Glomerular visceral epithelial cell (primary cell): ENCODE data around the gene LMCD1.

Experiments
- DNase-seq: peaks from one replicate; pipeline ENCODE4 v3.0.0-alpha.2; 2016; ENCODE audit errors: extremely low spot score

The LMCD1 gene

DNA sequence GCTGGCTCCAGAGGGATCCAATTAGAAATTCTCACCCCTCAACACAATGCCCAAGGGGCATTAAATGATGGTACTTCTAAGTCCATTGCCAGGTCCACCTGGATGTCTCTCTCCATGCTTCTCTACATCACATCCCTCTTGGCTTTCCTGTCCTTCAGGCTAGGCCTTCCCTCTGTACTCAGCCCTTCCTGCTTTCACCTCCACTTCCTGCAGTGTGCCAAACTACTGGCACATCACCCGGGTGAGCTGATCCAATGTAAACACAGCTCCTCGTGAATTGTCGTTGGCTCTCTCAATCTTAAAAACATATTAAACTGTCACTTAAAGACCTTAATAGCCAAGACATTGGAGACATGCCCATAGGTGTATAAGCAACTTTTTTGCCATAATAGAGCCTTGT, 4.0 kb downstream of the LMCD1 start:
- DNase-seq: no peak

DNA sequence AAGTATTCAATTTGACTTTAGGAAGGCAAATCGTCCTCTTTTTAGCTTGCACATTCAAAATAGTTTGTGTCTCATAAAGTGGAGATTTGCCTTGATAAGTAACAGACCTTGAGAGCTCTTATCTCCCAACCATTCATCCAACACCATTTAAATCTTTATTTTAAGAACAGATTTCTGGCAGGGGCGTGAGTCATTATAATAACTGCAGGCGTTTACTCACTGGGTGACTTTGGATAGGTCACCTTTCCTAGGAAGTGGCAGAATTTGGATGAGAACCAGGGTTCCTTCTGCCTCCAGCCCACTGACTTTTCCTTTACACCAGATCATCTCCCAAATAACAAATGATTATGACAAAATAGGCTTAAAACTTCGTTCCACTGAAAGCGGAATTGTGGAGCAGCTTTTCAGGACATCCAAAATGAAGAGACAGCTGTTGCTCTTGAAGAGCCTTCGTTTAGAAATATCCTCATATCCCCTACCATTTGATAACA, 5.0 kb downstream of the LMCD1 start:
- DNase-seq: no peak

DNA sequence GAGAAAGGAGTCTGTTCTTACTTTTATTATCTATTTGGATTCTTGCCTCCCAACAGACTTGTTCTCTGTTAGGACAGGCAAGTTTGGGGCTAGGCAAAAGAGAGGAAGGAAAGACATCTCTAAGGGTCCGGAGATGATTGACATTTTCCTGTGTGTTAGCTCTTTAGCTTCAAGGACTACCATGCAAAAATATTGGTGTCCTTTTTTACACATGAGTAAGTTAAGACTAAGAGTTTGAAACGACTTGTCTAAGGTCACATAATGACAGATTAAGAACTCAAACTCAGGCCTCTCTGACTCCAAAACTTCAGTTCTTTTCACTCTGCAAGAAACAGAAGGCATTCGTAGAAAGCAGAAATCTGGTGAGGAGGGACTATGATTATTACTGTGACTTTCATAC, 5.9 kb downstream of the LMCD1 start:
- DNase-seq: no peak

DNA sequence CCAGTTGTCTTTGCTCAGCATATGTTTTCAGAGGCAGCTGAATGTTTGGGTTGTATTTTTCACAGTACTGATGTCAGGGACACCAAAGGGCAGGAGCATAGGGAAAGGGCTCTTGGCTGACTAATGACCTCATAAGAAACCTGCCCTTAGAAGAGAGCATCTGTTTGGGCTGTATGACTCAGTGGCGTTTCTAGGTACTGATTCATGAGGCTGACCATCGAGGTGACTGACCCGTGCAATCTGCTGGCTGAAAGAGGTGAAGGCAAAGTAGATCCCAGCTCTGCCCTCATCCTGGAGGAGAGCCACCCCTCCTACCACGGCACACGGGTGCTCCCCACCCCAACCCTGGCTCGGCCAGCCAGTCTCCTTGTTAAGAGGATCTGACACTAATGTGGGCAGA, 8.3 kb downstream of the LMCD1 start:
- DNase-seq: peak; percentile 95

DNA sequence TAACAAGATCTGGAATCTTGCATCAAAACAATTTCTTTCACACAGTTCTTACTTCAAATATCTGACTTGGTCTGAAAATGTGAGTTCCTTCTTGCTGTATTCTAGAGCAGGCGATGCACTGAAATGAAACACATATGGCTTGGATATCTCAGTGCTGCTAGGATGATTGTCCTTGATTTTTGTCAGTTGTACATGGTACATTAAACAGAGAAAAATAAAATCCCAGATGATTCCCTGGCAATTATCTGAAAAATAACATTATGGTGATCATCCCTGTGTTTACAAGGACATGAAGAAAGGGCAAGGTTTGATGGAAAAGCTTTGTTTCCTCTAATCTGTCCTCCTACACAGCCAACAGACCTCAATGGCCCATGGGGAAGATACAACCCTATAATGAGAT, 10.6 kb downstream of the LMCD1 start:
- no peak for DNase-seq

DNA sequence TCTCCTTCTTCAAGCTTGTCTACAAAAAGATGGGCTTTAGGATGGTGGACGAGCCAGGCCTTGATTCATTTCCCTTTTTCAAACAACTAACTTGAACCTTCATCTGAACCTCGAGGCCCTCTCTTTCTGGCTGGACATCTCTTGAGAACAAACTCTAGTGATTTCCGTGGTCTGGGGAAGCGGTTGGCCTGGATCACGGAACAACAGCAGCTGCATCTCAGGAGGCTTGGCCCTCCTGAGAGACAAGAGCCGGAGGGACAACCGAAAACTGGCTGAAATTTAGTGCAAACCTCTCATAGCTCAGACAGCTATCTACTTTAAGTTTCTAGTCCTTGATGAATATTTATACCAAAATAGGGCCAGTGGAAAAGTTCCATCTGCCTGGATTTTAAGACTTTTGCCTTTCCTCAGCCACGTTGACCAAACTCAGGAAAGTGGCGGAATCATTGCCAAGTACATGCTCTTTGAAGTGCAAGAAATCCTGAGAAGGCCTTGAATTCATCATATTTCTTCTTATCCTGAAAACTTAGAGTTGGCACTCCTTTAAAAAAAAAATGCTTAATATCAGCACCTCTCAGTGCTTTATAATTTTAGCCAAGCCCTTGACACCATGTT, 14.5 kb downstream of the LMCD1 start:
- no peak for DNase-seq

DNA sequence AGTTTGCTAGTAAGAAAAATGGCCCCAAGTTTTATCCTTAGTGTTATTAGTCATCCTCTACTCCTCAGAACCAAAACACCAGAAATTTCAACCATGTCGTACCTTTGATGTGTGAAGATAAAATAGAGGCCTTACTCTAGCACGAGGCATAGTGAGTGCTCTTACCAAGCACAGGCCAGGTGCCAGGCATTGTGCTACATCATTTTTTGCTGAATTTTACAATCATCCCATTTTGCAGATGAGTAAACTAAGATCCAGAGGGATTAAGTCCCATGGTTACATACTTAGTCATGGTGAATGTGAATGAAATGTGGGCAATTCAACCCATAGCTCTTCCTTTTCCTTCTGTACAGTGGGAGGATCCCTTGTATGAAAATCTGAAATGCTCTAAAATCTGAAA, 15.2 kb downstream of the LMCD1 start:
- no peak for DNase-seq

DNA sequence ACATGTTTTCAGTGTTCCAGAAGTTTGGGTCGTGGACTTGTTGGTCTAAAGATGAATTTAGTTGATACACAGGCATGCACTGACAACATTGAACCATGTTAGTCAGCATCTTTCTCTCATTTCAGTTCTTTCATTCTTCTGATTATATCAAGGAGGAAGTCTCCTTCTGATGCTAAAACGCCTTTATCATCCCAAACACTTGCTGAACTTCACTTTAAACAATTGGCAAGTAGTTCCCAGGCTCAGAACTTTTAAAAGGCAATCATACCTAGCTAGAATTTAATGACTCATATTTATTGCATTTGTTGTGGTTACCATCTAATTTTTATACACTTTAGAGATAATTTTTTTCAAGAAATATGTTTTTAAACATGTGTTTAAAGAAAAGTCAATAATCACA, 15.9 kb downstream of the LMCD1 start:
- no peak for DNase-seq

DNA sequence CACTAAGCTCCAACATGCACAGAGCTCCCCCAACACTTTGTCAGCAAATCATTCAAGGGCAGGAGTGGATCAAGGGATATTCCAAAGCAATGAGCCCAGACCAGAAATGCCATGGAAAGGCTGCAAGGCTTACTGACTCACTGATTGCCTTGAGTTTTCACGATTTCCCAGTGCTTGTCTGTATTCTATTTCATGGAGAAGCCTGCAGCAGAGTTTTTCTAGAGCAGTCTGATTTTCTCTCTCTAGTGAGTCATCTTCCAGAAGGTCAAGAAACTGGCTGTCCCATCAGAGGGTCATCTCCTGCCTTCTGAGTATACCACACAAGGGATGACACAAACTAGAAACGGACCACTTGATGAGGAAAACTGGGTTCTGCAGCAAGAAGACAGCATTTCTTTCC, 16.5 kb downstream of the LMCD1 start:
- no peak for DNase-seq

DNA sequence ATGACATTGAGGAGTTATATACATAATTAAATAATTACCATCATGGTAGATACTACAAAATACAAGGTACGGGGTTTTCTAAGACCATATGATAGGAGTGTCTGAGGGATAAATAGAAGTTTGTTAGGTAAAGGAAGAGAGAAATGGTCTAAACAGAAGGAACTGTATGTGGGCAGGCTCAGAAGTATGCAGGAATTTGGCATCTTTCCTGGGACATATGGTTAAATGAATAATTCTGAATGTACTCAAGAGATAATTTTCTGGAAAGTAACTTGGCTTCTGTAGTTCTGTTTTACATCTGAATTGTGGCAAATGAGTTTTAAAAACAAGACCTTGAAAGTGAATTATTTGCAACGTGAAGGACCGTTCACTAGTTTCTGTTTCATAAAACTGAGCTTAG, 17.5 kb downstream of the LMCD1 start:
- peak; percentile 57 for DNase-seq

DNA sequence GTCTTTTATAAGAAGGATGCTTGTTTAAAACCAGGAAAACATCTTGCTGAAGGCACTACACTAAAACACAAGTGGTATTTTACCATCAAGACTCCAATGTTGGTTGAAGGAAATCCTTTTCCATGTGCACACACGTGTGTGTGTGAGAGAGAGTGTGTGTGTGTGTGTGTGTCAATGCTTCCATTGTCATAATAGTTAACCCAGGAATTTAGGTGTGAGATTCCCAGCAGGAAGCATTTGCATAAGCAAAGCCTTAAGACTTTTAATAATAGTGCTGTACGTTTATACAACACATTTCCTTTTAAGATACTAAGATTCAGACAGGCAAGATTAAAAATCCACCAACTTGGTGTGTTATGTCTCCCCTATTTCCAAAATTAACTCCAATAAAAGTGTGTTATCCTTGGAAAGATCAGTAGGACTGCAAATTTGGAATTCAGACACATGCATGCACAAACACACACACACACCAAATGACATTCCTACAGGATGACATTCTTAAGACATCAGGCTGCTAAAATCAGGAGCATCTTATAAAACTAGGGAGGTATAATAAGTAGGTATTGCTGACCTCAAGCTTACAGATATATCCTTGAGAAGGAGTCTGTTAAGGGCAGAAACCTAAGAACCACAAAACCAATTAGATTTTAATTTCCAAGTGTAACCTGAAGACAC, 18.3 kb downstream of the LMCD1 start:
- DNase-seq: no peak

DNA sequence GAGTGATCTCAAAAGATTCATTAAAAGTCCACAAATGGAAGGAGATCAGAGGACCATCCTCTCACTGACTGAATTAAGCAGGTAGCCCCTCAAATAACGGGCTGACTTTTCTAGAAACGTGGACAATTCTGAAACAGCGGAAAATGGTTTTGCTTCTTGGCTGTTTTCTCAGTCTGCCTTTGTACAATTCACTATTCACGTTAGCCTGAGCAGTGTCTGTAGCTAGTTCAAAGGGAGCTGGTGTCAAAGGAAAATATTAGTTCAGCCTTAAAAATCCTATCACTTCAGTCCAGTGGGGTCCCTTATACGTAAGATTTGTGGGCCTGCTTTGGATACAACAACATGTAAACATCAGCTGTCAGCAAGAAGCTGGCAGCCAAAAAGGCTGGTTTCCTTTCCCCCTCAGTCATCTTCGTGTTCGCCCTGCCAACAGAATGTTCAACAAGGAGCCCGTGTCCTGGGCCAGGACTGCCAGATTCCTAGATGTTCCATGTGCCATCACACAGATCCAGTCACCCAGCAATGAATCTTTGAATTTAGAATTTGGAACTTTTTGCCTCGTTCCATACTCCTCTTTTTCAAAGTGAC, 19.3 kb downstream of the LMCD1 start:
- no peak for DNase-seq

DNA sequence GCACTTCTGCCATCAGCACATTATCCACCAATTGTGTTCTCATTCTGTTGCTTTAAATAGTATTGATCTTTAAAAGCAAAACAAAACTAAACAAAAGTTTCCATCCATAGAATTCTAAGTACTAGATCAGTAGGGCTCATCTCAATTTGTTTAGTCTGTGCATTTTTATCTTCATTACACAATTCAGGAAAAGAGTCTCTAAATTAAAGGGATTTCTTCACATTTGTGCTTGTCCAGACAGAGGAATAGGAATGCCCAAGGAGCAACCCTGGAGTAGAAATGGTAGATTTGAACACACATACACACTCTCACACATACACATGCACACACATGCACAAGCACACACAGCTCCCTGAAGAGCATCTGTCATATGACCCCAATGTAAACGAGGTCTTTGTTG, 21.4 kb downstream of the LMCD1 start:
- no peak for DNase-seq

DNA sequence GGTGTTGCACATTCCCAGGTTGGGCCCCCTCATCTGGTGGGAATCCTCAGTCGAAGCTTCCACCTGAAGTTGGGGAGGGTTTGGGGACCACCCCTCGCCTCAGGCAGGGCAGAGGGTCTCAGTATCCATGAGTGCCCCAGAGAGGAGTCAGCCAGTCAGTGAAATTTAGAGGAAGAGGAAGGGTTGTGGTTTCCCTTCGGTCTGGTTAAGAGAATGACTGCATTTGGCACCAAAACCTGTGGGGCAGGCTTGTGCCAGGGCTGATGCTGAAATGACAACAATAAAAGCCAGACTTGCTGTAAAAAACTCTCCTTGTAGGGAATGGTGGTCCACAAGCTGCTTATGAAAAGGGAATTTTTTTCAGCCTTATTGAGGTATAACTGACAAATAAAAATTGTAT, 22.6 kb downstream of the LMCD1 start:
- DNase-seq: no peak

DNA sequence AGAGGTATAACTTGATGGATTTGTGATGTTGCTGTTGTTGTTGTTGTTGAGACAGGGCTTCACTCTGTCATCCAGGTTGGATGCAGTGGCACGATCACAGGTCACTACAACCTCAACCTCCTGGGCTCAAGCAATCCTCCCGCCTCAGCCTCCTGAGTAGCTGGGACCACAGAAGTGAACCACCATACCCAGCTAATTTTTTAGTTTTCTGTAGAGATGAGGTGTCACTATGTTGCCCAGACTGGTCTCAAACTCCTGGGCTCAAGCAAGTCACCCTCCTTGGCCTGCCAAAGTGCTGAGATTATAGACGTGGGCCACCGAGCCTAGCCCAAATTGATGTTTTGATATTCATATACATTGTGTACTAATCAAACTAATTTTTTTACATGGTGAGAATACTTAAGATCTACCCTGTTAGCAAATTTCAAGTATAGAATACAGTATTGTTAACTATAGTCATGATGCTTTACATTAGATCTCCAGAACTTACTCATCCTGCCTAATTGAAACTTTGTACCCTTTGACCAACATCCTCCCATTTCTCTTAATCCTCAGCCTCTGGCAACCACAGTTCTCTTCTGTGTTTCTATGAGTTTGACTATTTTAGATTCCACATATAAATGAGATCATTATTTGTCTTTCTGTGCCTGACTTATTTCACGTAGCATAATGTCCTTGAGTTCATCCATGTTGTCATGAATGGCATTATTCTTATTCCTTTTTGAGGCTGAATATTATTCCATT, 23.2 kb downstream of the LMCD1 start:
- no peak for DNase-seq

DNA sequence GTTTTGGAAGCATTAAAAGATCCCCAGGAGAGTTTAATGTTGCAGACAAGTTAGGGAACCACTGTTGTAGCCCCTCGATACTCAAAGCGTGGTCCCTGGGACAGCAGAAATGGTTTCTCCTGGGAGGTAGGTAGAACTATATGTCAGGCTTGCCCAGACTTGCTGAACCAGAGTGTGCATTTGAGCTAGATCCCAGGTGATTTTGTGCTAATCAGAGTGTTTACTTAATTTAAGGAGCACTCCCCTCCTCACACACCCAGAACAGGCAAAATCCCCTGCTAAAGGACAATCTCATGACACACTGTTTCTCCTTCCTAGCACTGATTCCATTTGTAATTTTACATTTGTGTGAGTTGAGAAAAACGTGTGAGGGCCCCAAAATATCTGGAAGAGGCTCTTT, 24.3 kb downstream of the LMCD1 start:
- no peak for DNase-seq

DNA sequence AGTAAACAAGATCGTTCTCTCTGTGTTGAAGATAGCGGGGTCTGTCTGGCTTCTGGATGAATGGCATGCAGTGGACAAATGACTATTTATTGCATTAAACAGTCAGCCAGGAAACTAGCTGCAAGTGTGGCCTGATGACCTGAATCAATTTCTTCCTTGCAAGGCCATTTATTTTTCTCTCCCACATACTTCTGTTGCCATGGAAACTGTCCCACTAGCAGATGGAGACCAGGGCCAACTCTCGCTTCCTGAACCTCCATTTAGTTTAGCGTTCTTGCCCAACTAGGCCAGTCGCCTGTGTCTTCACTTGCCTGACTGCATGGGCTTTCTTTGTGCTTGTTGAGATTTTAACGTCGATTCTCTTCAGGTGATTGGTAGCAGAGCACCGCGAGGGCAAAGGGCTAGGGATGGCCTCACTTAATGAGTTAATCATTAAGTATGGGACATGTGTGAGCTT, 27.6 kb downstream of the LMCD1 start:
- DNase-seq: peak; percentile 53

DNA sequence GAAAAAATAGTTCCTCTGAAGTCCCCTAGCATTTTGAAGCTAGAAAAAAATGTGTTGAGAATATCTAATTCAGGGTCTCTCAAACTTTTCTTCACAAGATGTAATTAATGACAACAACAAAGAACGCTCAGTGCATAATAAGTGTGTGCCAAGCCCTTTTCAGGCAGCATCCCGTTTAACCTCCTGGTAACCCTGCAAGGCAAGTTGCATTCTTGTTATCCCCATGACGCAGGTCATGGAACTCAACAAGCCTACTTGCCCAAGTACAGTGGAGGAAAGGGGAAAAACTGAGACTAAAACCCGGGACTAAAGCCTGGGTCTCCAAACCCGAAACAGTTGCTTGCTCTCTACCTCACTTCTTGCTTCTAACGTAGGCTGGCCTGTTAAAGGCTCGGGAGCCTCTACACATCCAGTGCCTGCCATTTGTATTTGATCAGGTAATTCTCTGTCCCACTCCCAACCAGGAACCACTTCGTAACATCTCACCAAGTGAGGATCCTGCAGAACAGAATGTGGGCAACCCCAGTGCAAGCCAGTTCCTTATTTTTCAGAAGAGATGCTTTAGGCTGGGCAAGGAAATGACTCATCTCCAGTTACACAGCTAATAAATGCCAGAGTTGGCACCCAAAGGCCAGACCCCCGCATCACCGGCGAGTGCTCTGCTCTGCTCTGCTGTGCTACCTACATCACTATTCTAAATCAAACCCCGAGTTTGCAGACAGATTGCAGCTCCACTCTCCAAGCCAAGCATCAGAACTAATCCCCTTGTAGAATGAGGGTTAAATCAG, 28.3 kb downstream of the LMCD1 start:
- DNase-seq: peak; percentile 61

DNA sequence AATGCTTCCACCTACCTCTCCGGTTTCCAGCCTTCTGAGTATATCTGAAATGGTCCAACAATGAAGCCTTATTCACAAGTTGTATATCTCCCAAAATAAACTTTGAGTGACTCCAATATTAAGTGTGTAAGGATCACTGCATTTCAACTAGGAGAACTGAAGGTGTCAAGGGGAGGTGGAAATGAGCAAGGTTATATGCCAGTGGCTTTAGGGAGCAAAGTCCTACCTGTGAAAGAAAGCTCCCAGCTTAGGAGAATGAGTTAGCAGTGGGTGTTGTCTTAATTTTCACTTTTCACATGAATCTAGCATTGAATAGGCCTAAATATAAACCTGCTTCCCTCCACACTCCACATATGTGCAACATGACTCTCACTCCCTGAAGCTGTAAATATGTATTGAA, 29.0 kb downstream of the LMCD1 start:
- DNase-seq: no peak

DNA sequence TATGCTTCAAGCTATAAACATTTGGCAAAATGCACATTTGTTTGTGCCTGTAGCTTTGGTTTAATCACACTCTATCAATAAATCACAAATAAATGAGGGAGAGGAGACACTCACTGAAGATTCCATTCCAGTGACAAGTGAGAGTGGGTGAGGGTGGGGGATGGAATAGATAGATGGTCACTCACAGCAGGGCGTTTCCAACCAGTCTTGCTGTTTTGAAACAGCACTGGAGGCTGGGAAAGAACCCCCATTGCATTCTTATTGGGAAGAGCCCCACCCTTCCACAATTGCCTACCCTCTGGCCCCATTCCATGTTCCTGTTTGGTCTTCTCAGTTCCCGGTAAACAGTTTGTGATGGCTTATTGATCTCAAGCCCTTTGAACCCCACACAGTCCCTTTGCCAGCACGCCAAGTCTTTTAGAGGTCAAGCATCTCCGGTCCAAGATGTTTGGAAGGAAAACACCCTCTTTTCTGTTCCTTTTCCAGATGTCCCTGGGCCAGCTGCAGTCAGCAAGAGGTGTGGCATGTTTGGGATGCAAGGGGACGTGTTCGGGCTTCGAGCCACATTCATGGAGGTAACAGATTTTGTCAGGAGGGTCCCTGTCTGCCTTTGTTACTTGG, 30.7 kb downstream of the LMCD1 start:
- no peak for DNase-seq
